Measurements from ENCODE around the gene MAGEF1.

The MAGEF1 gene

GRCh38 chr3:184688251-184688881, 23.5 kb downstream of the MAGEF1 start:
- no peak for DNase-seq

- no peak for DNase-seq
Observed at GRCh38 chr3:184687363-184688015, 24.4 kb downstream of the MAGEF1 start.

- DNase-seq: no peak
Observed at GRCh38 chr3:184685646-184686045, 26.2 kb downstream of the MAGEF1 start.

GRCh38 chr3:184685055-184685454, 26.8 kb downstream of the MAGEF1 start:
- DNase-seq: no peak

GRCh38 chr3:184683900-184684560, 27.8 kb downstream of the MAGEF1 start:
- DNase-seq: no peak

- DNase-seq: no peak
Observed at GRCh38 chr3:184683234-184683633, 28.6 kb downstream of the MAGEF1 start.

- DNase-seq: no peak
Observed at GRCh38 chr3:184682671-184683070, 29.2 kb downstream of the MAGEF1 start.

- no peak for DNase-seq
Observed at GRCh38 chr3:184680385-184681345, 31.2 kb downstream of the MAGEF1 start.

GRCh38 chr3:184679056-184679816, 32.6 kb downstream of the MAGEF1 start:
- DNase-seq: no peak

- no peak for DNase-seq
Observed at GRCh38 chr3:184678317-184679055, 33.4 kb downstream of the MAGEF1 start.

- DNase-seq: no peak
Observed at GRCh38 chr3:184677344-184678316, 34.2 kb downstream of the MAGEF1 start.

- DNase-seq: no peak
Observed at GRCh38 chr3:184676927-184677326, 34.9 kb downstream of the MAGEF1 start.

- no peak for DNase-seq
Observed at GRCh38 chr3:184674626-184675025, 37.2 kb downstream of the MAGEF1 start.

GRCh38 chr3:184672977-184673870, 38.6 kb downstream of the MAGEF1 start:
- no peak for DNase-seq

- no peak for DNase-seq
Observed at GRCh38 chr3:184672335-184672734, 39.5 kb downstream of the MAGEF1 start.

- no peak for DNase-seq
Observed at GRCh38 chr3:184670091-184670602, 41.7 kb downstream of the MAGEF1 start.

GRCh38 chr3:184669578-184669977, 42.3 kb downstream of the MAGEF1 start:
- DNase-seq: no peak

- DNase-seq: no peak
Observed at GRCh38 chr3:184666442-184666841, 45.4 kb downstream of the MAGEF1 start.

- no peak for DNase-seq
Observed at GRCh38 chr3:184665101-184665500, 46.8 kb downstream of the MAGEF1 start.
